SKM-1 (cell line): ENCODE data around the gene CHRM1.
"Not testable (repeated sequence)": the region's sequence is repeated elsewhere in the genome, so short reads cannot be mapped to it uniquely, and the experiment has no call there.

Source experiments
- DNase-seq: peaks from one replicate; lab custom pipeline; 2025; ENCODE audit not compliant: unreplicated experiment; lab: John Stamatoyannopoulos, UW

CHRM1 gene, protein sequence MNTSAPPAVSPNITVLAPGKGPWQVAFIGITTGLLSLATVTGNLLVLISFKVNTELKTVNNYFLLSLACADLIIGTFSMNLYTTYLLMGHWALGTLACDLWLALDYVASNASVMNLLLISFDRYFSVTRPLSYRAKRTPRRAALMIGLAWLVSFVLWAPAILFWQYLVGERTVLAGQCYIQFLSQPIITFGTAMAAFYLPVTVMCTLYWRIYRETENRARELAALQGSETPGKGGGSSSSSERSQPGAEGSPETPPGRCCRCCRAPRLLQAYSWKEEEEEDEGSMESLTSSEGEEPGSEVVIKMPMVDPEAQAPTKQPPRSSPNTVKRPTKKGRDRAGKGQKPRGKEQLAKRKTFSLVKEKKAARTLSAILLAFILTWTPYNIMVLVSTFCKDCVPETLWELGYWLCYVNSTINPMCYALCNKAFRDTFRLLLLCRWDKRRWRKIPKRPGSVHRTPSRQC

DNA sequence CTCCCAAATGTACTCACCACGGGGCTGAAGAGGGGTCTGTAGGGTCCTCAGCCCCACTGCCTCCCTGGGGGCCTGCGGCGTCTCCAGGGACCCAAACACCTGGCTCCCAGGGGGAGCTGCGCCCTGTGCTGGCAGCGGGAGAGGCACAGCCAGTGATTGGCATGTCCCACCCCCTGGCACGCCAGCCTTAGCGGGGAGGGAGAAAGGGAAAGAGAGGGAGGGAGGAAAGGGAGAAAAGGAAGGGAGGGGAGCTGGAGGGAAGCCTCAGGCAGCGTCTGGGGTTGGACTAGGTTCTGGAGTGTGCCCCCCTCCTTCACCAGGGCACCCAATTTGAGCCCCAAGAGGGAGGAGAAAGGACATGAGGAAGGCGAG lies at the start of gene CHRM1:
Gene CHRM1, minus strand, starts transcription at position 163 of the 372 bp plus-strand sequence. CDS start 10,263 bp downstream, outside the sequence.
- no peak for DNase-seq

DNA sequence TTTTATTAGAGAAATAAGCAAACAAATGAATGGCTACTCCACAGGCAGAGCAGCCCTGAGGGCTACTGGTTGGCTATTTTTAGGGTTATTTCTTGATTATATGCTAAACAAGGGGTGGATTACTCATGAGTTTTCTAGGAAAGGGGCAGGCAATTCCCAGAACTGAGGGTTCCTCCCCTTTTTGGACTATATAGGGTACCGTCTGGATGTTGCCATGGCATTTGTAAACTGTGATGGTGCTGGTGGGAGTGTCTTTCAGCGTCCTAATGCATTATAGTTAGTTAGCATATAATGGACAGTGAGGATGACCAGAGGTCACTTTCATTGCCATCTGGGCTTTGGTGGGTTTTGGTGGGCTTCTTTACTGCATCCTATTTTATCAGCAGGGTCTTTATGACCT lies 44.4 kb upstream of the CHRM1 start:
- DNase-seq = no peak

DNA sequence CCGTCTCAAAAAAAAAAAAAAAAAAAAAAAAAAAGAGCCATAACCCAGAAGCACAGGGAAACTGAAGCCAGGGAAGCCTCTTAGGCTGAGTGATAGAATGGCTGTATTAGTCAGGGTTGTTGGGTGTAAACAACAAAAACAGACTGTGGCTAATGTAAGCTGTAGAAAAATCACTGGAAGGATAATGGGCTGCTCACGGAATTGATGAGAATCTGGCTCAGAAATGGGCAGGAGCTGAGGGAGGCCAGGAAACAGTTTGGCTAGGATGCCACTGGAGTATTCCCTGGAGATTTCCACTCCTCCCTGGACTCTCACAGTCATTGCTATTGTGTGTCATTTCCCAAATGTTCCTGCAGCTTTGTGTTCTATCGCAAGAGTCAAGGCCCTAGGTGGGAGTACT lies 41.2 kb upstream of the CHRM1 start:
- DNase-seq = no peak

DNA sequence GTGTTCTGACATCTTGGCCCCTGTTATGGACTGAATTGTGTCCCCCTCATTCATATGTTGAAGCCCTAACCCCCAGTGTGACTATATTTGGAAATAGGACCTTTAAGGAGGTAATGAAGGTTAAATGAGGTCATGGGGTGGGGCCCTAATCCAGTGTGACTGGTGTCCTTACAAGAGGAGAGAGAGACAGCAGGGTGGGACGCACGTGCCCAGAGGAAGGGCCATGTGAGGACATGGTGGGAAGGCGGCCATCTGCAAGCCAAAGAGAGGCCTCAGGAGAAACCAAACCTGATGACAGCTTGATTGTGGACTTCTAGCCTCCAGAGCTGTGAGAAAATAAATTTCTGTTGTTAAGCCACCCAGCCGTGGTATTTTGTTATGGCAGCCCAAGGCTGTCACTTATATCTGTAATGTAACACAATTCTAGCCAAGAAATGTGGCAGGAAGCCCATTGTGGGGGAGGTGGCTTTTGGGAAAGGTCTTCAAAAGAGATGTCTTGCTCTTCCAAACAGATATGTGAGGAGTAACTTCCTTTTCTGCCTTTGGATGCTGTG lies 39.9 kb upstream of the CHRM1 start:
- no peak for DNase-seq

DNA sequence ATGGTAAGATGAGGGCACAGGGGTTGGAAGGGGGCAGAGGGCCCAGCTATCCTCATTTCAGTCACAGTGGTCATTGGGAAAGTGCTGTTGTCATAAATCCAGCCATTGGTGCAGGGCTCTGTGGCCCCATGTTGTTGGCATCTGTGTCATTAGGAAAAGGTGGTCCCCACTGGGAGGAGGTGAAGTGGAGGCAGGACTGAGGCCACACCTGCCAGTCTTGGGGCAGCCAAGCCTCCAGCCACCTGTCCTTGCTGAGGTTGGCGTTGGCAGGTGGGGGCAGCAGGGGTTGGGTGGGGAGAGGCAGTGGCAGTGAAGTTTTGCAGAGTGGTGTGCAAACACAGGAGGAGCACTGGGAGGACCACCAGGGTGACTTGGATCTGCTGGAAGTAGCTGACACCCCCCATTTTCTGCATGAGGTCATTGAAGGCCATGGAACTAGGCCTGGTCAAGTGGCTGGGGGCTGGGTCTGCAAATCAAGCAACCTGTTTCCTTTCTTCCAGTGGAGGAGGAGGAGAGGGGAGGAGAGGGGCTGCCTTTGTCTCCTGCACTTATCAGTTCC lies 38.3 kb upstream of the CHRM1 start:
- DNase-seq = no peak

DNA sequence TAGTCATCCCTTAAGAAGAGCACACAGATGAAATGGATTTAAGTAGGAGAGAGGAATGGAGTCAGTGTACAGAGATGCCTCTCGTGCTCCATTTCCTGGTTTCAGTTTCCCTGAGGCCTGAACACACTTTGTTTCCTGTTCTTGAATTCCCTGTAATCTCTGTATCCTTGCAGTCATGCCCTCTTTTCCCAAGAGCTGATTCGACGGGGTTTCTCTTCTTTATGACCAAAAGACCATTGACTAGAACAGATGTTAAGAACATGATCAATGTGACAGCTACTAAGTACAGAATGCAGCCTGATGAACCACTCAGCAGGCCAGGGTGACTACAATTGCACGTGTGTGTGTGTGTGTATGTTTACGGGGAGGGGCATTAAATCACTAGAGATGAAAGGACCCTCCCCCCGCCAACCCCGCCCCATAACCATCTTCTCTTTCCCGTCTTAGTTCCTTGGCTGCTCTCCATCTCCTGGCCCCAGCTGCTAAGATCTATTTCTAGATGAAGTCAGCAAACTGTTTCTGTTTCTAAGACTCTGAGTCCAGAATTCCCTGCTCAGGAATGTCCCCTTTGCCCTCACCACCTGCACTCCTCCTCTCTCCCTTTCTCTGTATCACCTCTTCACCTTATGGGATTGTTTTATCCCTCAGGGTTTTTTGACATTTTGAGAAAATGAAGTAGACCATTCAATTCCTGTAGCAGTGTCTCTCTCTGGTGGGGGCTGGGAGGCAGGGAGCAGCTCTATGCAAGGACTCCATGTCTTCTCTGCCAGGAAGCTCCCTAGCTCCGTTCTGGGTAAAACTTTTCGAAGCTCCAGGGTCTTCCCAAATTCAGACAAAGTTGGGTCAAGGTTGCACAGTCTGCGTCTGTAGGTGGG lies 37.6 kb upstream of the CHRM1 start:
- no peak for DNase-seq

DNA sequence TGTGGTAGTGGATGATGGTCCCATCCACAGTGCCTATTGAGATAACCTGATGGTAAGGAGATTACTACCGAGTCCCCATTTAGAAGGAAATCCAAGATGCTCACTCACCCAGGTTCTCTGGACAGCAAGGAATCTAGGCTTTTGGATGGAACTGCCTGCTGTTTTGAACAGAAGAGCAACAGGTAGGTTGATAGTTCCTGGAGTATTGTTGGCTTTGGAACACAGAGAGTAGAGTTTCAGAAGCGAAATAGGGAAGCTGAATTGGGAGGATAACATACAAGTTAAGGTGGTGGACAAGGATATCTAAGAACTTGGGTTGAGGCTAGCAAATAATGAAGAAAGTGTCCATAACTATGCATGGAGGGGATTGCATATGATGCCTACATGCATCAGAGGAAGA lies 36.0 kb upstream of the CHRM1 start:
- DNase-seq = no peak

DNA sequence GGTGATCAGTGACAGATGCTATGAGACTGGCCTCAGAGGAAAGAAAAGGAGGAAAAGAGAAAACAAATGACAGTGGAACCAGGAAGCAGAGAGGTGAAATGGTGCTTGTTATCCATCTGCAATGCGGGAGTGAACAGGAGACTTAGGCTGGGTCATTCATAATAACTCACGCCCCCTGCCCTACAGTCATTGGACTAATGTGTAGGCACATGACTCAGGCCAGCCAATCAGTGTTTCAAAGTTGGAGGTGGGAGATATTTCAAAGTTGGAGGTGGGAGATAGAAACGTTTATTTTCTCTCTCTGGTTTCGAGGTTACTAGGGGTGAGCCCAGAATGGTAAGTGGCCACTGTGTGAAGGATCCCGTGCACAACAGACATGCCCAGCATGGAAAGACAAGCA lies 33.3 kb upstream of the CHRM1 start:
- DNase-seq = no peak

DNA sequence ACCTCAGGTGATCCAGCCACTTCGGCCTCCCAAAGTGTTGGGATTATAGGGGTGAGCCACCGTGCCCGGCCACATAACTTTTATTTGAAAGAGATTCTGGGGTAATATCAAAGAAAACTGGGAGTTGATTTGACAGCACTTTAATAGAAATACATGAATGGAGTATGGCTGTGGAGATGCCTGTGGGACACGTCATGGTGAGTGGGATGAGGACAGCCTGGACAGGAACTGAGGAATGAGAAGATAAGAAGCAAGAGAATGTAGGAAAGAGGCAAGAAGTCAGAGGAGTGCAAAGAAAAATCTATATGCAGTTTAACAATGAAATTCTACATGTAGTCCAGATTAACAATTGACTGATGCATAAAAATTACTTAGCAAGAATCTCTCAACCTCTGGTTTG lies 32.6 kb upstream of the CHRM1 start:
- DNase-seq = no peak

DNA sequence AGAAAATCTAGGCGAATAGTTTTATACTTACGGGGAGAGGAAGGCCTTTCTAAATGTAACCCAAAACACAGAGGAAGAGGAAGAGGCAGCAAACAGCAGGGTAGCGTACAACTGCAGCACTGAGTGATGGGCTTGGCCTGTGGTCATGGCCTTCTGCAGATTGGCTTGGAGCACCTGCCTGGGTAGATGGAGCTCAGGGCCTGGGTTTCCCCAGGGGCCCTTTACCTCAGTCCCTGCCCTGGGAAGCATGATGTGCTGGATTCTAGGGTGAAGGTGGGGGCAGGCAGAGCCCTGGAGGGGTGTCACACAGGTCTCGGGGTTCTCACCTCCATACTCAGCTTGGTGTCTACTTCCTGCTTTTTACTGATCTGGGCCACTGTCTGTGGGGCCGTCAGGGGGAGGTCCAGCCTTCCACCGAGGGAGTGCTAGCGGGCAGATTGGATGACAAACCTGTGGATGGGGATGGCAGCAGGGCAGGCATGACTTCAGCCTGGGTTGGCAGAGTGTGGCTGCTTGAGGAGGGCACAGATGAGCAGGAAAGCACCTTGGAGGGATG lies 27.7 kb upstream of the CHRM1 start:
- DNase-seq = no peak

DNA sequence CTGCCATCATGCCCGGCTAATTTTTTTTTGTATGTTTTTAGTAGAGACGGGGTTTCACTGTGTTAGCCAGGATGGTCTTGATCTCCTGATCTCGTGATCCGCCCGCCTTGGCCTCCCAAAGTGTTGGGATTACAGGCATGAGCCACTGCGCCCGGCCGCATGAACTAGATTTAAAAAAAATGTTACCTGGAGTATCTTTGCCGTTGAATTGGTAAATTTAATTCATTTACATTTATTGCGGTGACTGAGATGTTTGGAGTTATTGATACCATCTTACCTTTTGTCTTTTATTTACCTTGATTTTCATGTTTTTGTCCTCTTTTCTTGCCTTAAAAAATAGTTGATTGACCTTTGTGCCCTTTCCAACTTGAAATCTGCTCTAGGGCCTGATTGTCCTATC lies 24.4 kb upstream of the CHRM1 start:
- DNase-seq = not testable (repeated sequence)

DNA sequence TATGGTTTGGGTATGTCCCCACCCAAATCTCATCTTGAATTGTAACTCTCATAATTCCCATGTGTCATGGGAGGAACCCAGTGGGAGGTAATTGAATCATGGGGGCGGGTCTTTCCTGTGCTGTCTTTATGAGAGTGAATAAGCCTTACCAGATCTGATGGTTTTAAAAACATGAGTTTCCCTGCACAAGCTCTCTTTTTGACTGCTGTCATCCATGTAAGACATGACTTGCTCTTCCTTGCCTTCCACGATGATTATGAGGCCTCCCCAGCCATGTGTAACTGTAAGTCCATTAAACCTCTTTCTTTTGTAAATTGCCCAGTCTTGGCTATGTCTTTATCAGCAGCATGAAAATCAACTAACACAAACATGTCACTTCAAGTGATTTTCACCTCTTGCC lies 16.4 kb upstream of the CHRM1 start:
- not testable (repeated sequence) for DNase-seq

DNA sequence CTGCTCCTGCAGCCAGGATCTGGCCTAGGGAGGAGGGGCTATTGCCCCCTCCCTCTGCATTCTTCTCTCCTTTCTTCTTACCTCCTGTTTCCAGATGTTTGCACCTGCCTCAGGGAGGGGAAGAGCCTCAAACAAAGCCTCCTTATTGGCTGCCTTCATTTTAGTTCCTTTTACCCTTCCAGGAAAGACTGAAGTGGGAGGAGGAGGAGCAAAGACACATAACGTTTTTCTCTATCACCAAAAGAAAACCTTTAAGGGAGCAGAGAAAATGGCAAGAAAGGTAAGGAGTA lies 13.3 kb upstream of the CHRM1 start:
- no peak for DNase-seq

DNA sequence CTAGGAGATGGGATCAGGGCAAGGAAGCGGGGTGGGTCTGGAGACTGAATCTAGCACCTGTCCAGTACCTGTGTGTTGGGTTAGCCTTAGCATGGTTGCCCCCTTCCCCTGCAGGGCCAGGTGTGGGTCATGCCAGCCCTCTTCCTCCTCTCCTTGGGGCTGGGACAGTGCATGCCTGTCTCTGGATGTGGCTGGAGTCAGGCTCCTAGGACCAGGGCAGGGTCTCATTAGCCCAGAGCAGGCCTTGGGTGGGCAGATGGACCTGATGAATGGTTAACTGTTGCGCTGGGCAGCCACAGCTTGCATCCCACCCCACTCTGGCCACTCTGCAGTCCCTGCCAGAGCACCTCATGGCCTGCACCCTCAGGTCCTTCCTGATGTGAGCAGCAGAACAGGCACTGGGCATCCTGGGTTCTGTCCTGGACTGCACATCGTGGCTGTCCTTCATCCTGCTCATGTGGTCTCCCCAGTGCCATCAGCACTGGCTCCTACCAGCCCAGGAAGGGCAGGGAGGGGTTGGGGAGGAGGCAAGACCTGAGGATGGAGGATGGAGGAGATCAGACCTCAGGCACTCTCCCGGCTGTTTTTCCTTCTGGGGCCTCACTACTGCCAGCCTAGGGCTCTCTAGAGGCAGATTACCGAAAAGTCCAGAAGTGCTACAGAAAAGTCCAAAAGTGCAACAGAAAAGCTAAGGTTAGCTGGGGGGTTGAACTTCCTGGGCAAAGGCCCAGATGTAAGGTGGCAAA lies 12.8 kb upstream of the CHRM1 start:
- DNase-seq = no peak

DNA sequence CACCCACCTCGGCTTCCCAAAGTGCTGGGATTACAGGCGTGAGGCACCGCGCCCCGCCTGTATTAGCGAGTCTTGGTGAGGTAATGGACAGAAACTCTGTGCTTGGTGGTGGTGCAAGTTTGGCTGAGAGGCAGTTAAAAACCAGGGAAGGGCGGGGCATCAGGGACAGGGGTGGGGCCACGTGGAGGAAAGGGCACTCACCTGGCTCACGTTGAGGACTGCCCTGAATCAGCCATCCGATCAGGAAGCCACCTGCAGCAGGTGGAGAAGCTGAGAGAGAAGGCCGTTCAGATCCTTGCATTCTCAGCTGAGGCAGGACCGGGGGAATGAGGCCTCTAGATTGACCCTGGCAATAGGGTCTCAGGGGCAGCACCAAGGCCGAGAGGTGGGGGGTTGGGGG lies 12.1 kb upstream of the CHRM1 start:
- DNase-seq = no peak

DNA sequence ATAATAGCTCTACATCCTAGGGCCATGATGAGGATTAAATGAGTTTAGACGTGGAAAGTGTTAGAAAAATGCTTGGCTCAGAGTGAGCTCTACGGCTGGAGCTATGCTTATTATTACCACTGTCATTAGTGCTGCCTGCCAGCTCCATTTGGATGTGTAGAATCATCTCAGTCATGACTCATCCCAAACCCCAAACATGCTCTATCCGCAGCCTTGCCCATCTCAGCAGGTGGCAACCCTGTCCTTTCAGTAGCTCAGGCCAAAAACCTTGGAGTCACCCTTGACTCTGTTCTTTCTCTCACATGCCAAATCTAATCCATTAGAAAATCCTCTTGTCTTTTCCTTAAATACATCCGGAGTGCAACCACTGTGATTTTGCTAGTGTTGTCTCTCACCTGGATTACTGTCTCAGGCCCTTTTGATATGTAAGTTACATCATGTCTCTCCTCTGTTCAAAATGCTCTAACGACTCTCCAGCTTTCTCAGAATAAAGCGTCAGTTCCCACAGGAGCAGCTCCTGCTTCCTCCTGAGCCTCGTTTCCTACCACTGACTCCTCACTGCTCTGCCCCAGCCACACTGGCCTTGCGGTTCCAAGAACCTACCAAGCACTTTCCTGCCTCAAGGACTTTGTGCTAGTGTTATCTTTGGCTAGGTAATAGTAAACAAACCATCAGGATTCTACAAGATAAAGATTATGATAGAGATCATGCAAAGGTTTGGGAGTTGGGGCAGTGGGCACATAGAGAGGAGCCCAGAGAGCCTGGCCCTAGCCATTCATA lies 10.5 kb upstream of the CHRM1 start:
- no peak for DNase-seq

DNA sequence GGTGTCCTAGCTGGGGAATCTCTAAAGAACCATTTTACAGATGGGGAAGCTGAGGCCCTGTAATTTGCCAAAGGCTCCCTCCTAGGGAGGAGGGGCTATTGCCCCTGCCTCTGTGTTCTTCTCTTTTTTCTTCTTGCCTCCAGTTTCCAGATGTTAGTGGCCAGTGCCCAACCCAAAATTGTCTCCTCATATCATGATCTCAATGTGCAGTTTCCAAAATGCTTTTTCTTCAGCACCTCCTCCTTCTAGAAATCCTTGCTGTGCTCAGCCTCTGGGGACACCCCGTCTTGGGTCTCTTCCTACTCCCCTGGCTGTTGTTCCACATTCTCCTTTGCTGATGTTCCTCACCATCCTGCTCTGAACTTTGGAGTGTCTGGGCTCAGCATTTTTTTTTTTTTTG lies 9.5 kb upstream of the CHRM1 start:
- no peak for DNase-seq

DNA sequence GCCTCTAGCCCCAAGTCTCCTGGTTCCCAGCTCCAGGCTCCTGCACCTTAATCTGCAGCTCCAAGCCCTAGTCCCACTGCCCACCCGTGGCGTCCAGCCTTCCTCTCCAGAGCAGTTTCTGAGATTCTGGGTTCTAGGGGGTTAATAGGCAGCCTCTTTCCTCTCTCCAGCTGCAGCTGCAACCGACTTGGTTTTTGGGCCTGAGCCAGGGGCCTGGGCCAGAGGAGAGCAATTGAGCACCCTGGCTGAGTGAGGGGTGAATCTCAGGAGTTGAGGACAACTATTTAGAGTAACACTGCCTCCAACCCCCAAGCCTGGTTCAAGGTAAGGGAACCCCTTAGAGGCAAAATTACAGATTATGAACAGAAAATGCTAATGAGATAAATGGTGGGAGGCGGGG lies 9.0 kb upstream of the CHRM1 start:
- DNase-seq = no peak

DNA sequence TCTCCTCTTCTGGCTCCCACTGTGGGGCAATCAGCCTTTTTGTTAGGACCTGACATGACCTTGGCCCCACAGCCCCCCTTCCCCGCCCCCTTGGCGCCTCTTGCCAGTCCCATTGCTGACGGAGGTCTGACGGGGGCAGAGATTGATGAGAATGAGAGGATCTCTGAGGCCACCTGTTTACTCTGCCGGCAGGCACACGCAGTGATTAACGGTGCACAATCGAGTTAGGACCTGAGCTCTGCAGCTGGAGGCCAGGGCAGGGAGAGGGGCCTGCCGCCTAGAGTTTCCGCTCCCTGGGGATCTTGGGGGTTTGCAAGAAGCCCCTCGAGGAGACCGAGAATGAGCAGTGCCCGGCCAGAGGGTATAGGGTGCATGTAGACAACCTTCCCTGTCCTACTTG lies 6.8 kb upstream of the CHRM1 start:
- DNase-seq = no peak
